Measurements from ENCODE around the gene BUB3.

BUB3 gene

DNA sequence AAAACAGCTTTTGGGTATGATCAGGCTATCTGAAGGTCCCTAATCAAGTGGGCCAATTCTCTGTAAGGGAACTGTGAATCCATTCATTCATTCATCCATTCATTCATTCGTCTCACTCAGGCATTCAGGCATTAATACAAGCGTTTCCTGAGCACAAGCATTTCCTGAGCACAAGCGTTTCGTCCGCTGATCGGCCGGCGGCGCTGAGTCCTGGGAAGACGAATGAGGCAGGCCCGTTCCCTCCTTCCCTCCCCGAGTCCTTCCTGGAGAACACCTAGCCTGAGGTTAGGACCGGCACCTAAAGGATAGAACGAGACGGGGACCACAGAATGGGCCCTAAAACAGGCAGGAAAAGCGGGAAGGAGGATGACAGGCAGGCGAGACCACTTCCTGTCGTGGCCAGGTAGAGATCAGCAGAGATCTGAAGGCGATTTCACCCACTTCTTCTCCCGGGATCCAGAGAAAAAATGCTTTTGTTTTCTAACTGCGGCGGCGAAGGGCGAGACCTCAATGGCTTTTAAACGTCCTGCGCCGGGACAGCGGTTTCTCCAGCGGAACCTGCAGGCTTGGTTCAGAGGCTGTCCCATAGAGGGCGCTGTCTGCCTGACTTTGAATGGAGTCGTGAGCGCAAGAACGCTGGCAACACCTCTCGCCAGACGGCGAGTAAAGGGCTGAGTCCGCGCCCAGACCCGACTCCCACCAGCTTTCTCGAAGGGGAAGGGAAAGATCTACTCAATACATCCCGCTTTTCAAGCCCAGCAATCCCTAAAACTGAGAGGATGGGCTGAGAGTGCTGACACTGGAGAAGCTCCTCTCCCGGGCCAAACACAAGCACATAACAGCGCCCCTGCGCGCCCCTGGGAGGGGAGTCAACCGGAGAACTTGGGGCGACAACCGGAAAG, 21.4 kb upstream of the BUB3 start:
- TF ChIP-seq, protein P1, sequence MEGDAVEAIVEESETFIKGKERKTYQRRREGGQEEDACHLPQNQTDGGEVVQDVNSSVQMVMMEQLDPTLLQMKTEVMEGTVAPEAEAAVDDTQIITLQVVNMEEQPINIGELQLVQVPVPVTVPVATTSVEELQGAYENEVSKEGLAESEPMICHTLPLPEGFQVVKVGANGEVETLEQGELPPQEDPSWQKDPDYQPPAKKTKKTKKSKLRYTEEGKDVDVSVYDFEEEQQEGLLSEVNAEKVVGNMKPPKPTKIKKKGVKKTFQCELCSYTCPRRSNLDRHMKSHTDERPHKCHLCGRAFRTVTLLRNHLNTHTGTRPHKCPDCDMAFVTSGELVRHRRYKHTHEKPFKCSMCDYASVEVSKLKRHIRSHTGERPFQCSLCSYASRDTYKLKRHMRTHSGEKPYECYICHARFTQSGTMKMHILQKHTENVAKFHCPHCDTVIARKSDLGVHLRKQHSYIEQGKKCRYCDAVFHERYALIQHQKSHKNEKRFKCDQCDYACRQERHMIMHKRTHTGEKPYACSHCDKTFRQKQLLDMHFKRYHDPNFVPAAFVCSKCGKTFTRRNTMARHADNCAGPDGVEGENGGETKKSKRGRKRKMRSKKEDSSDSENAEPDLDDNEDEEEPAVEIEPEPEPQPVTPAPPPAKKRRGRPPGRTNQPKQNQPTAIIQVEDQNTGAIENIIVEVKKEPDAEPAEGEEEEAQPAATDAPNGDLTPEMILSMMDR (IDR thresholded peaks at IDR 0.05; ENCODE audit: insufficient read depth, low read depth, low read length, missing control alignments) = peak; percentile 89
- peak; percentile 84 for DNase-seq (ENCODE audit: low read depth)
- H3K4me3 ChIP-seq (ENCODE audit: low read length) = peak overlapping the region; percentile 7

DNA sequence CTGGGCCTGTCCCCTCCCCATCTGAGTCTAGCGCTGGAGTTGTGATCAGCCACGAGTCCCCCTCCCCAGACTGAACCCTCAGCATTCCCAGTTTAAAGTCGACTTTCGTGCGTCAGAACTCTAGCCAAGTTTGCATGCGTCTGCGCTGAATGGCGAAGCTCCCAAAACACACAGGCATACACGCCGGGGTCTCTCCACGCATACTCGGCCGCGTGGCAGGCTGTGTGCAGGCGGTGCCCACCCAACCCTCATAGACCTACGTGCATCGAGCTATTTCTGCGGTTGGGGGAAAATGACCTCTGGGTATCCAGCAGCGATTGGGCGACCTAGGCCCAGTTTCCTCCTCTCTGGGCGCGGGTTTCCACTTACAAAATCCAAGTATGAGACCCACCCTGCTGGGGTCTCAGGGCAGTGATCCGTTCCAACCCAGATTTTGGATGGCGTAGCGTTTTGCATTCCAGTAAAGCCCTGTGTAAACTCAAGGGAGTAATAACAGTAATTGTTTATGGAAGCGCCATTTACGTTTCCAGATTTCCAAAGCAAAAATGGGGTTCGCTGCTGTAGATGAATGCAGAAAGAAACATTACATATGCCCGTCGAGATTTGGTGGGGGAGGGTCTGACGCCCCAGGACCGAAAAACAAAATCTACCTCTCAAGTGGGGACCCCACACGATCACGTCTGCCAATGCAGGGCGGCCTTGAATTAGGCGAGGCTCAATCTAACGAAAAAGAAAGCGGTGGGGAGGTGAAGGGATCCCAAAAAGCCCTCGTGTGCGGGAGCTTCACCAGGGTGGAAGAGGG, 20.5 kb upstream of the BUB3 start:
- no peak for DNase-seq (ENCODE audit: low read depth)
- TF ChIP-seq, protein P1 (IDR thresholded peaks at IDR 0.05; ENCODE audit: insufficient read depth, low read depth, low read length, missing control alignments) = no peak
- no peak overlapping the region for H3K4me3 ChIP-seq (ENCODE audit: low read length)

DNA sequence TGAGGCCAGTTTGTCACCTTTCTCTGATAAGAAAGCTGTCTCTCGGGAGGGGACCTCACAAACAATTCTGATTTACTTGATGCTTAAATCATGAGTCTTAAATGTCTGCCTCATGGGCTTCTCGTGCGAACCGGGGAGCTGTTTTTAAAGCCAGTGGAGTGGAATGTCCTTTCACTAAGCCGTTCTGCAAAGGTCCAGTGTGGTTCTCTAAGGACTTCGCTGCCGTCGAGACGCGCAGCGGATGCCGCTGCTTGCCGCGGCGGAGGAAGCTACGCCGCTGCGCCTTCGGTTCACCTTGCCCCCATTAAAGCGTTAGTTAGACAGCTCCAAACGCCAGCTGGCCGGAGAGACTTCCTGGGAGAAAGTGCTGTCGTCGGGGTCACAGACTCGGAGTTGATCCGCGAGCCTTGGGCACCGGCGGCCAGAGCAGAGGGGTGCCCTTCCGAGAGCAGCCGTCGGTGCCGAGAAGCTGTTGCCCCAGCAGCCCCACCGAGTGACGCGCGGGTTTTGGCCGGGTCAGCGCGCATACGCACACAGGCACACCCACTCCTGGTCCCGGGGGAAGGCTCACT, 19.8 kb upstream of the BUB3 start:
- no peak for DNase-seq (ENCODE audit: low read depth)
- TF ChIP-seq, protein P1 (IDR thresholded peaks at IDR 0.05; ENCODE audit: insufficient read depth, low read depth, low read length, missing control alignments) = no peak
- no peak overlapping the region for H3K4me3 ChIP-seq (ENCODE audit: low read length)

DNA sequence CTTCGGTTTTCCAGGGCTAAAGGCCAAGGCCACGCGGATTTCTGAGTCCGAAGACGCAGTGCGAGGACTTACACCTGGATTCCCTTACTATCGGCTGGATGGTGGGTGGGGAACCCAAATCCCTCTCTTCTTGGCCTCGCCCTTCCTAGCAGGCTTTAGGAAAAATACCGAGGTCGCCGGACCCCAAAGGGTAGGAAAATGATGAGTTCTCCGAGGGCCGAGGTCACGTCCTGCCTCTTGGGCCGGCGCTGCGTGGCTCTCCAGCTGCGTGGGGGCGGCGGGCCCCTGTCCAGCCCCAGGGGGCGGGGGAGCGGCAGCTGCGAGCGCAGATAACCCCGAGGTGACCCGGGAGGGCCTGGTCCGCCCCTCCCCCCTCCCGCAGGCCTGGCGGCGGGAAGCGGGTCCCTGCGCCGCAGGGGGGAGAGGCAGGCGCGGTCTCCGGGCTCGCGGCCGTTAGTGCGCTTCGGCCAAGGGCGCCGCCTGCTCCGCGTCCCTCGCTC, 19.2 kb upstream of the BUB3 start:
- H3K4me3 ChIP-seq (ENCODE audit: low read length) = no peak overlapping the region
- DNase-seq (ENCODE audit: low read depth) = no peak
- TF ChIP-seq, protein P1 (IDR thresholded peaks at IDR 0.05; ENCODE audit: insufficient read depth, low read depth, low read length, missing control alignments) = no peak

DNA sequence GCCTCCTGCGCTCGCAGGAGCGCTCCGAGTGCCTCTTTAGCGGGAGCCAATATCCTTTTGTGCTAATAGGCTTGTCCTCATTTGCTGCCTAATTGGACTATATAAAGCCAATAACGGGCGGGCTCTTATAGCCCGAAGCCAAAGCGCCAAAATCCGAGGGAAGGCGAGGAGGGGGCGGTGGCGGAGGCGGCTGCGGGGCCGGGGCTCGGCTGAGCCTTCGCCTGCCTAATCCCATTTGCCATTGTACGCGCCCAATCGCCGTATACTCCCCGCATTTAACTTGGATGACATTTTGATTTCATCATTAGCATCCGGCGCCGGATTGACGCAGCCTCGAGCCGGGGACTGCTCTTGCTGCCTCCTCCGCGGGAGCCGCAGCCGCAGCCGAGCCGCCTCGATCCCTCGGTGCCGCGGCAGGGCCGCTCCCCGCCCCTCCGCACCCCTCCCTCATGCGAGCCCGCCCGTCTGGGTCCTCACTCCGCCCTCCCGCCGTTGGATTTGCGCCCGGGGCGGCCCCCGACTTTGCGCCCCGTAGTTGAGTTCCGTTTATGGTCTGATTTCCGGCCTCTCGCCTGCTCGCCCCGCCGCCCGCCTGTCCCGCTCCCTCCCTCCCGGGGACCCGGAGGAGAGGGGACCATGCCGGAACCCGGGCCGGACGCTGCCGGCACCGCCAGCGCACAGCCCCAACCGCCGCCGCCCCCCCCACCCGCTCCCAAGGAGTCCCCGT, 18.6 kb upstream of the BUB3 start, which contains the start of gene HMX3:
HMX3 (plus strand) TSS at position 556 of the 727 bp plus-strand sequence; CDS start at position 637, 81 bp downstream.
- H3K4me3 ChIP-seq (ENCODE audit: low read length) = no peak within 1 kb of the TSS
- TF ChIP-seq, protein P1 (IDR thresholded peaks at IDR 0.05; ENCODE audit: insufficient read depth, low read depth, low read length, missing control alignments) = no peak
- DNase-seq (ENCODE audit: low read depth) = no peak

DNA sequence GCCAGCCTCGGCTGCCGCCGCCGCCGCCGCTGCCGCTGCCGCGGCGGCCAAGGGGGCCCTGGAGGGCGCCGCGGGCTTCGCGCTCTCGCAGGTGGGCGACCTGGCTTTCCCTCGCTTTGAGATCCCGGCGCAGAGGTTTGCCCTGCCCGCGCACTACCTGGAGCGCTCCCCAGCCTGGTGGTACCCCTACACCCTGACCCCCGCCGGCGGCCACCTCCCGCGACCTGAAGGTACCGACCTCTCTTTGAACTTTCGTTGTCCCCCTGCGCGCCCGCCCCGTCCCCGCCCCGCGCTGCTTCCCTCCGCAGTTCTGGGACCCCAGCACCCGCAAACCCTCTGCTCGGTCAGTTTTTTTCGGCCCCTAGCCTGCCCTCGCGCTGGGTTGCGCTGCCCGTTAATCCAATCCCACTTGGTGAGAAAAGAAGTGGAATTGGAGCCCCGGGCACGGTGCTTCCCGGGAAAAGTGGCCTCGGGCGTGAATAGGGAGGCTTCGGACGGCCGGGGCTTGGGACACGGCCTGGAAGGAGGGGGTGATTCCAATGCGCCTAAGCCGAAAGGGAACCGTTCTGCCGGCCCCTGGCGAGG, 17.9 kb upstream of the BUB3 start:
- H3K4me3 ChIP-seq (ENCODE audit: low read length) = no peak overlapping the region
- DNase-seq (ENCODE audit: low read depth) = no peak
- TF ChIP-seq, protein P1 (IDR thresholded peaks at IDR 0.05; ENCODE audit: insufficient read depth, low read depth, low read length, missing control alignments) = no peak
